Caco-2 (cell line): ENCODE data around the gene GRK4. TPM values are rescaled to one million over a fixed set of nuclear protein-coding genes. Genes with fewer than 3 reads are reported as not detected.

Experiments used
- BruUV-seq: library from RNA; stranded (reverse); fragments of 400-500 nt; replicated peaks from 2 replicates; lab custom pipeline; 2021; lab: Mats Ljungman, UMichigan
- CTCF ChIA-PET: fragments of 300-600 bp; sonication (Branson Sonifier 250); formaldehyde crosslinking; loops from one replicate; lab custom pipeline; 2022; ENCODE audit warnings: antibody characterized with exemption; lab: Charles Lee
- POLR2A ChIA-PET: fragments of 300-600 bp; sonication (Branson Sonifier 250); formaldehyde crosslinking; loops from one replicate; lab custom pipeline; 2022; ENCODE audit warnings: antibody characterized with exemption; lab: Charles Lee
- DNase-seq, 2 experiments: peaks; one replicate each; pipeline versions ENCODE4 v3.0.0 to v3.0.0-alpha.2; 2020 to 2022
- H3K27me3 ChIP-seq: replicated peaks from 2 replicates; pipeline ENCODE4 v1.6.0; 2011; ENCODE audit warnings: low read length; ENCODE audit not compliant: control insufficient read depth, insufficient read depth
- H3K36me3 ChIP-seq: 2 replicates; pipeline ENCODE4 v1.5.1; 2011; ENCODE audit warnings: low read length; ENCODE audit not compliant: control insufficient read depth, insufficient read depth
- H3K4me1 ChIP-seq: fragments of 250-450 bp; sonication (Bioruptor Pico); 2 replicates; pipeline ENCODE4 v1.5.1; 2020; ENCODE audit warnings: mild to moderate bottlenecking
- H3K4me3 ChIP-seq: 2 replicates; pipeline ENCODE4 v1.5.1; 2011; ENCODE audit warnings: low read depth, mild to moderate bottlenecking, control low read depth, low read length
- H3K9me3 ChIP-seq: fragments of 250-450 bp; sonication (Bioruptor Pico); 2 replicates; pipeline ENCODE4 v1.5.1; 2020; ENCODE audit warnings: mild to moderate bottlenecking, moderate library complexity
- H3K27ac Mint-ChIP-seq: one replicate; pipeline ENCODE4 v1.8.0; 2022; ENCODE audit warnings: mixed read lengths; ENCODE audit not compliant: unreplicated experiment
- H3K27me3 Mint-ChIP-seq: one replicate; pipeline ENCODE4 v1.8.0; 2022; ENCODE audit warnings: mixed read lengths; ENCODE audit not compliant: insufficient read depth, unreplicated experiment
- H3K36me3 Mint-ChIP-seq: one replicate; pipeline ENCODE4 v1.8.0; 2022; ENCODE audit warnings: mild to moderate bottlenecking, mixed read lengths; ENCODE audit not compliant: insufficient read depth, unreplicated experiment
- H3K4me1 Mint-ChIP-seq: one replicate; pipeline ENCODE4 v1.8.0; 2022; ENCODE audit warnings: low read depth, mixed read lengths; ENCODE audit not compliant: unreplicated experiment
- H3K4me3 Mint-ChIP-seq: one replicate; pipeline ENCODE4 v1.8.0; 2022; ENCODE audit warnings: mild to moderate bottlenecking, moderate library complexity, mixed read lengths; ENCODE audit not compliant: unreplicated experiment
- H3K9me3 Mint-ChIP-seq: one replicate; pipeline ENCODE4 v1.8.0; 2022; ENCODE audit warnings: mixed read lengths; ENCODE audit not compliant: unreplicated experiment
- CTCF ChIP-seq, 2 experiments: fragments of 200-600 bp in 1 of 2; IDR thresholded peaks; 1 replicate in 1 of 2; 2 replicates in 1 of 2; pipeline versions ENCODE4 v1.5.1 to v1.8.0; 2011 to 2022; ENCODE audit warnings: antibody characterized with exemption in 1 of 2, control low read depth in 1 of 2, inconsistent platforms in 1 of 2, low read depth in 1 of 2, low read length in 1 of 2, mild to moderate bottlenecking in 1 of 2, moderate library complexity in 1 of 2; ENCODE audit not compliant: insufficient read depth in 1 of 2, severe bottlenecking in 1 of 2, unreplicated experiment in 1 of 2
- intact Hi-C: fragments of 100-400 bp; cut with micrococcal nuclease; formaldehyde crosslinking; loops from one replicate; pipeline ENCODE4 v1.10.0; 2022; ENCODE audit not compliant: unreplicated experiment
- total RNA-seq: library from RNA; stranded (reverse); gene quantifications from 2 replicates; pipeline ENCODE4 v1.2.3, GENCODE V29; 2022

The GRK4 gene
- total RNA-seq, 1 experiment from 2014 or later = 7.1 TPM

GRCh38 chr4:2924765-2925301, 38.5 kb upstream of the GRK4 start:
- no peaks in the 10 kb centered on the region for H3K4me1 Mint-ChIP-seq
- Histone ChIP-seq H3K4me1 (no peaks in the 10 kb centered on the region), H3K27me3 (no peaks in the 10 kb centered on the region), H3K4me3 (no peak overlapping the region), H3K9me3 (no peaks in the 10 kb centered on the region), H3K36me3 (no peaks in the 10 kb centered on the region; the same call in none of the 2 replicates)
- no peak overlapping the region for H3K4me3 Mint-ChIP-seq
- intact Hi-C loops = no loop called here
- peaks cover 65% of the 10 kb centered on the region for H3K36me3 Mint-ChIP-seq
- POLR2A ChIA-PET = no interaction called here
- CTCF ChIA-PET = no interaction called here
- no peak overlapping the region for H3K27ac Mint-ChIP-seq
- DNase-seq = peak in 1 of 2 experiments; percentile 21
- peaks cover 5% of the 10 kb centered on the region for H3K9me3 Mint-ChIP-seq
- TF ChIP-seq CTCF (IDR thresholded peaks at IDR 0.05; ENCODE audit: insufficient read depth in 1 of 2, low read depth in 1 of 2, low read length in 1 of 2, severe bottlenecking in 1 of 2, unreplicated experiment in 1 of 2) = no peak
- BruUV-seq = no TSS peak
- H3K27me3 Mint-ChIP-seq = no peaks in the 10 kb centered on the region

GRCh38 chr4:2925496-2925895, 37.9 kb upstream of the GRK4 start:
- no TSS peak for BruUV-seq
- no peaks in the 10 kb centered on the region for H3K4me1 Mint-ChIP-seq
- TF ChIP-seq CTCF (IDR thresholded peaks at IDR 0.05; ENCODE audit: insufficient read depth in 1 of 2, low read depth in 1 of 2, low read length in 1 of 2, severe bottlenecking in 1 of 2, unreplicated experiment in 1 of 2) = no peak
- H3K4me3 Mint-ChIP-seq = no peak overlapping the region
- no peaks in the 10 kb centered on the region for H3K9me3 Mint-ChIP-seq
- DNase-seq = peak in 1 of 2 experiments; percentile 22
- H3K9me3 ChIP-seq = no peaks in the 10 kb centered on the region
- no peaks in the 10 kb centered on the region for H3K27me3 ChIP-seq
- intact Hi-C loops = no loop called here
- H3K36me3 ChIP-seq = no peaks in the 10 kb centered on the region; the same call in none of the 2 replicates
- ChIA-PET CTCF (no interaction called here), POLR2A (no interaction called here)
- peaks cover 65% of the 10 kb centered on the region for H3K36me3 Mint-ChIP-seq
- H3K27me3 Mint-ChIP-seq = no peaks in the 10 kb centered on the region
- no peak overlapping the region for H3K27ac Mint-ChIP-seq
- peaks cover 4% of the 10 kb centered on the region; the same call in 1 of the 2 replicates for H3K4me1 ChIP-seq
- H3K4me3 ChIP-seq = no peak overlapping the region

GRCh38 chr4:2925931-2926860, 37.2 kb upstream of the GRK4 start:
- Mint-ChIP-seq H3K27ac (peak overlapping the region; percentile 35), H3K4me1 (no peaks in the 10 kb centered on the region), H3K4me3 (no peak overlapping the region), H3K36me3 (peaks cover 70% of the 10 kb centered on the region), H3K9me3 (no peaks in the 10 kb centered on the region), H3K27me3 (no peaks in the 10 kb centered on the region)
- no peak for DNase-seq
- POLR2A ChIA-PET = no interaction called here
- peaks cover 8% of the 10 kb centered on the region; the same call in 1 of the 2 replicates for H3K4me1 ChIP-seq
- CTCF ChIA-PET = no interaction called here
- H3K9me3 ChIP-seq = no peaks in the 10 kb centered on the region
- no peaks in the 10 kb centered on the region for H3K27me3 ChIP-seq
- intact Hi-C loops = no loop called here
- no peak for TF ChIP-seq CTCF (IDR thresholded peaks at IDR 0.05; ENCODE audit: insufficient read depth in 1 of 2, low read depth in 1 of 2, low read length in 1 of 2, severe bottlenecking in 1 of 2, unreplicated experiment in 1 of 2)
- no peak overlapping the region for H3K4me3 ChIP-seq
- BruUV-seq = no TSS peak
- H3K36me3 ChIP-seq = no peaks in the 10 kb centered on the region; the same call in none of the 2 replicates
